K562 (cell line): ENCODE measurements around the gene MPDZ. TPM values are rescaled to one million over a fixed set of nuclear protein-coding genes. Genes with fewer than 3 reads are reported as not detected.

Source experiments
- ATAC-seq: fragments of 200-7000 bp; cut with Tn5 transposase; 3 replicates; pipeline ENCODE4 v1.9.1; 2020; ENCODE audit warnings: moderate library complexity
- BruUV-seq: library from RNA; stranded (reverse); fragments of 400-500 nt; replicated peaks from 2 replicates; lab custom pipeline; 2021; lab: Mats Ljungman, UMichigan
- CTCF ChIA-PET: fragments of 300-600 bp; formaldehyde crosslinking; extraction: SDS; loops from one replicate; lab custom pipeline; 2021; ENCODE audit warnings: low intra/inter-chr PET ratio; lab: Yijun Ruan, JAX
- POLR2A ChIA-PET: fragments of 300-600, 350-650 bp; sonication (Branson Sonifier 250); formaldehyde crosslinking; extraction: SDS; loops from one replicate; lab custom pipeline; 2021; ENCODE audit warnings: antibody characterized with exemption, inconsistent platforms; lab: Yijun Ruan, JAX
- DNase-seq, 4 experiments: peaks; one replicate each; pipeline versions ENCODE4 v3.0.0 to v3.0.0-alpha.2; 2011 to 2018; ENCODE audit warnings: low spot score in 3 of 4, mixed read lengths in 3 of 4; ENCODE audit errors: extremely low read depth in 1 of 4
- FAIRE-seq: peaks from 2 replicates; lab custom pipeline; 2011; peaks lifted over from hg19 to GRCh38; lab: Jason Lieb, UNC
- H2AFZ ChIP-seq: 2 replicates; pipeline ENCODE4 v1.6.0; 2011; ENCODE audit warnings: low read depth, low read length, control low read depth, inconsistent platforms
- H3K27ac ChIP-seq: fragments of 200-600 bp; 3 replicates; pipeline ENCODE4 v1.8.0; 2011; ENCODE audit warnings: low read depth, mild to moderate bottlenecking, control low read depth, inconsistent platforms, low read length, moderate library complexity, mixed read lengths; ENCODE audit errors: extremely low read depth
- H3K27me3 ChIP-seq, 2 experiments: fragments of 300-600 bp in 1 of 2; 2 replicates in 1 of 2; 3 replicates in 1 of 2; pipeline versions ENCODE4 v1.6.0 to v1.8.0; 2011; ENCODE audit warnings: inconsistent platforms in 2 of 2, low read length in 2 of 2, mild to moderate bottlenecking in 1 of 2, mixed read lengths in 1 of 2, moderate library complexity in 1 of 2; ENCODE audit not compliant: control insufficient read depth in 2 of 2, insufficient read depth in 2 of 2
- H3K36me3 ChIP-seq: fragments of 300-600 bp; 3 replicates; pipeline ENCODE4 v1.8.0; 2011; ENCODE audit warnings: mild to moderate bottlenecking, low read length, inconsistent platforms; ENCODE audit not compliant: control insufficient read depth, insufficient read depth
- H3K4me1 ChIP-seq, 2 experiments: fragments of 200-600 bp in 1 of 2; replicated peaks in 1 of 2; 2 replicates in 1 of 2; 3 replicates in 1 of 2; pipeline versions ENCODE4 v1.5.1 to v1.8.0; 2011; ENCODE audit warnings: inconsistent platforms in 2 of 2, low read length in 2 of 2, mild to moderate bottlenecking in 1 of 2, mixed read lengths in 1 of 2, moderate library complexity in 1 of 2; ENCODE audit not compliant: control insufficient read depth in 2 of 2, insufficient read depth in 2 of 2
- H3K4me2 ChIP-seq: 2 replicates; pipeline ENCODE4 v1.6.1; 2011; ENCODE audit warnings: low read length, control low read depth, inconsistent platforms, mixed read lengths; ENCODE audit not compliant: insufficient read depth
- H3K4me3 ChIP-seq: fragments of 200-600 bp; sonication (generic), shearing (Covaris generic); 2 replicates; pipeline ENCODE4 v1.5.1; 2016; ENCODE audit warnings: control low read depth, inconsistent platforms
- H3K79me2 ChIP-seq: fragments of 200-600 bp; 3 replicates; pipeline ENCODE4 v1.8.0; 2011; ENCODE audit warnings: low read length, inconsistent platforms; ENCODE audit not compliant: control insufficient read depth, insufficient read depth
- H3K9ac ChIP-seq, 2 experiments: 2 replicates each; pipeline versions ENCODE4 v1.6.0 to v1.6.1; 2011; ENCODE audit warnings: low read depth in 2 of 2, low read length in 2 of 2, control low read depth in 1 of 2, inconsistent platforms in 1 of 2, mild to moderate bottlenecking in 1 of 2, mixed read lengths in 1 of 2; ENCODE audit not compliant: insufficient read depth in 1 of 2
- H3K9me1 ChIP-seq: one replicate; pipeline ENCODE4 v1.6.0; 2011; ENCODE audit warnings: inconsistent platforms, mild to moderate bottlenecking, low read length, moderate library complexity; ENCODE audit not compliant: control insufficient read depth, insufficient read depth
- H3K9me3 ChIP-seq: replicated peaks from 2 replicates; pipeline ENCODE4 v1.5.1; 2011; ENCODE audit warnings: low read depth, low read length, inconsistent platforms; ENCODE audit not compliant: control insufficient read depth, insufficient read depth
- H4K20me1 ChIP-seq: replicated peaks from 2 replicates; pipeline ENCODE4 v1.6.1; 2011; ENCODE audit warnings: low read length, inconsistent platforms, mixed read lengths; ENCODE audit not compliant: control insufficient read depth, insufficient read depth
- SAFB ChIP-seq: fragments of 200-400 bp; formaldehyde crosslinking; IDR thresholded peaks from 2 replicates; pipeline ENCODE4 v1.6.1; 2017; ENCODE audit warnings: low read depth, low read length, borderline replicate concordance
- TOE1 ChIP-seq, 2 experiments: fragments of 450-650 bp in 1 of 2; sonication (generic) in 1 of 2; formaldehyde crosslinking in 1 of 2; IDR thresholded peaks; 2 replicates each; pipeline versions ENCODE4 v1.7.1 to v1.8.0; 2016 to 2022; ENCODE audit warnings: borderline replicate concordance in 2 of 2, mild to moderate bottlenecking in 2 of 2, antibody characterized with exemption in 1 of 2, inconsistent platforms in 1 of 2, low read depth in 1 of 2, missing genetic modification reagents in 1 of 2, moderate library complexity in 1 of 2
- WGBS: fragments of 100-300 bp; shearing (Covaris generic); methylation state at CpG from one replicate; pipeline ENCODE4 v1.1.6; 2016; ENCODE audit warnings: low coverage, mixed read lengths; ENCODE audit not compliant: insufficient coverage; ENCODE audit errors: missing lambda C conversion rate; 5-methylcytosine and 5-hydroxymethylcytosine counted together
- in situ Hi-C: fragments of 300-500 bp; cut with MboI; formaldehyde crosslinking; loops from 4 replicates; pipeline ENCODE4 v1.15.0; 2018; ENCODE audit warnings: inconsistent platforms, mixed read lengths
- intact Hi-C: fragments of 100-400 bp; cut with micrococcal nuclease; formaldehyde crosslinking; loops from 2 replicates; pipeline ENCODE4 v1.14.2; 2022
- polyA plus RNA-seq, 8 experiments: library from polyadenylated mRNA; depleted of rRNA in 4 of 8; stranded (reverse) in 5 of 8; unstranded in 3 of 8; fragments of >200 nt; fragmentation: Nextera tagmentation in 2 of 8; fragmentation: Illumina TruSeq in 1 of 8; extraction: Ambion mirVana in 2 of 8; extraction: Trizol in 1 of 8; gene quantifications; 2 replicates each; pipeline versions ENCODE4 v1.2.1 to v1.2.3, GENCODE V29; 2011 to 2014; ENCODE audit warnings: inconsistent platforms in 1 of 8, missing spikeins in 1 of 8
- total RNA-seq, 7 experiments: library from RNA; depleted of rRNA in 6 of 7; stranded (reverse); fragments of >200 nt in 6 of 7; fragmentation: Illumina TruSeq in 2 of 7; extraction: Trizol in 2 of 7; gene quantifications; 2 replicates each; pipeline versions ENCODE4 v1.2.1 to v1.2.3, GENCODE V29; 2011 to 2021; ENCODE audit warnings: low replicate concordance in 1 of 7
- TF ChIP-seq, protein P1 (sequence below): sonication (generic); formaldehyde crosslinking; IDR thresholded peaks from 2 replicates; pipeline ENCODE4 v1.9.0; 2022; ENCODE audit warnings: mild to moderate bottlenecking, missing genetic modification reagents
- TF ChIP-seq, protein P2 (sequence below): fragments of 450-650 bp; IDR thresholded peaks from 2 replicates; pipeline ENCODE4 v1.6.1; 2017; ENCODE audit warnings: antibody characterized with exemption, mild to moderate bottlenecking

MPDZ gene
- total and polyA plus RNA-seq, 9 of the 15 experiments (the other 6 are each of a cell fraction or from before 2014, with no cell fraction given) = 3.9 to 13.2 (median 5.7) TPM

DNA sequence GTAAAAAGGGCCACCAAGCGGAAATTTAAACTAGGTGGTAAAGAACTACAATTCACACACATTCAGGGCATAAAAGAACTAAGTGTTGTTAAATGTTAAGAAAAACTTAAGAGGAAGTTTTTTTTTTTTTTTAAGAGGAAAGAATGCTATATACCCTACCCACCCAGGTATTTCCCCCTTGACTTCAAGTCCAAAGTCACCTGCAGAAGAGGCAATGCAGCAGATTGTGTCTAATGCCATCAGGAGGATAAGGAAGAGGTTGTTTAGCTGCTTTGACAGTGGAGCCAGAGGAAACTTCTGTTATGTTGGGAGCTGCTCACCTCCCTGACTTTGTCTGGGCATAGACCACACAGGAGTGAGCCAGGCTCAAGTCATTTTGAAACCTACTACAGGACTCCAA is 69.2 kb downstream of the MPDZ start:
- Histone ChIP-seq H3K36me3 (no peaks in the 10 kb centered on the region), H3K9me3 (no peaks in the 10 kb centered on the region), H3K4me1 (no peaks in the 10 kb centered on the region), H3K4me2 (no peak overlapping the region), H3K9me1 (no peaks in the 10 kb centered on the region), H3K27ac (no peak overlapping the region), H3K9ac (no peak overlapping the region), H3K27me3 (no peaks in the 10 kb centered on the region), H2AFZ (no peak overlapping the region), H4K20me1 (no peaks in the 10 kb centered on the region), H3K4me3 (no peak overlapping the region), H3K79me2 (no peaks in the 10 kb centered on the region)
- intact Hi-C loops (no loop called here), in situ Hi-C loops (no loop called here)
- CTCF ChIA-PET = interaction anchor here (0.5 kb wide), 1 partner anchor 1190 kb away, joined by 3 read pairs; no protein-coding TSS in a partner anchor
- POLR2A ChIA-PET = no interaction called here
- 67% methylated on average over 1 of the region's 1 CpG for WGBS
- no peak for ATAC-seq
- no TSS peak for BruUV-seq
- TF ChIP-seq SAFB (no peak), TOE1 (IDR thresholded peaks at IDR 0.05; ENCODE audit: borderline replicate concordance) (no peak), TOE1 (CRISPR knock-in tag; IDR thresholded peaks at IDR 0.05; ENCODE audit: borderline replicate concordance, low read depth) (no peak)
- TF ChIP-seq, protein P1, sequence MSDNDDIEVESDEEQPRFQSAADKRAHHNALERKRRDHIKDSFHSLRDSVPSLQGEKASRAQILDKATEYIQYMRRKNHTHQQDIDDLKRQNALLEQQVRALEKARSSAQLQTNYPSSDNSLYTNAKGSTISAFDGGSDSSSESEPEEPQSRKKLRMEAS (CRISPR knock-in tag) = no peak
- TF ChIP-seq, protein P2, sequence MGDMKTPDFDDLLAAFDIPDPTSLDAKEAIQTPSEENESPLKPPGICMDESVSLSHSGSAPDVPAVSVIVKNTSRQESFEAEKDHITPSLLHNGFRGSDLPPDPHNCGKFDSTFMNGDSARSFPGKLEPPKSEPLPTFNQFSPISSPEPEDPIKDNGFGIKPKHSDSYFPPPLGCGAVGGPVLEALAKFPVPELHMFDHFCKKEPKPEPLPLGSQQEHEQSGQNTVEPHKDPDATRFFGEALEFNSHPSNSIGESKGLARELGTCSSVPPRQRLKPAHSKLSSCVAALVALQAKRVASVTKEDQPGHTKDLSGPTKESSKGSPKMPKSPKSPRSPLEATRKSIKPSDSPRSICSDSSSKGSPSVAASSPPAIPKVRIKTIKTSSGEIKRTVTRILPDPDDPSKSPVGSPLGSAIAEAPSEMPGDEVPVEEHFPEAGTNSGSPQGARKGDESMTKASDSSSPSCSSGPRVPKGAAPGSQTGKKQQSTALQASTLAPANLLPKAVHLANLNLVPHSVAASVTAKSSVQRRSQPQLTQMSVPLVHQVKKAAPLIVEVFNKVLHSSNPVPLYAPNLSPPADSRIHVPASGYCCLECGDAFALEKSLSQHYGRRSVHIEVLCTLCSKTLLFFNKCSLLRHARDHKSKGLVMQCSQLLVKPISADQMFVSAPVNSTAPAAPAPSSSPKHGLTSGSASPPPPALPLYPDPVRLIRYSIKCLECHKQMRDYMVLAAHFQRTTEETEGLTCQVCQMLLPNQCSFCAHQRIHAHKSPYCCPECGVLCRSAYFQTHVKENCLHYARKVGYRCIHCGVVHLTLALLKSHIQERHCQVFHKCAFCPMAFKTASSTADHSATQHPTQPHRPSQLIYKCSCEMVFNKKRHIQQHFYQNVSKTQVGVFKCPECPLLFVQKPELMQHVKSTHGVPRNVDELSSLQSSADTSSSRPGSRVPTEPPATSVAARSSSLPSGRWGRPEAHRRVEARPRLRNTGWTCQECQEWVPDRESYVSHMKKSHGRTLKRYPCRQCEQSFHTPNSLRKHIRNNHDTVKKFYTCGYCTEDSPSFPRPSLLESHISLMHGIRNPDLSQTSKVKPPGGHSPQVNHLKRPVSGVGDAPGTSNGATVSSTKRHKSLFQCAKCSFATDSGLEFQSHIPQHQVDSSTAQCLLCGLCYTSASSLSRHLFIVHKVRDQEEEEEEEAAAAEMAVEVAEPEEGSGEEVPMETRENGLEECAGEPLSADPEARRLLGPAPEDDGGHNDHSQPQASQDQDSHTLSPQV = no peak
- FAIRE-seq = no peak
- no peak for DNase-seq
